Measurements from ENCODE around the gene FAM3C. TPM values are rescaled to one million over a fixed set of nuclear protein-coding genes. Genes with fewer than 3 reads are reported as not detected.

Gene FAM3C
- total and polyA plus RNA-seq, 10 of the 15 experiments (the other 5 are each of a cell fraction or from before 2014, with no cell fraction given) = 11.0 to 110 (median 27.8) TPM

DNA sequence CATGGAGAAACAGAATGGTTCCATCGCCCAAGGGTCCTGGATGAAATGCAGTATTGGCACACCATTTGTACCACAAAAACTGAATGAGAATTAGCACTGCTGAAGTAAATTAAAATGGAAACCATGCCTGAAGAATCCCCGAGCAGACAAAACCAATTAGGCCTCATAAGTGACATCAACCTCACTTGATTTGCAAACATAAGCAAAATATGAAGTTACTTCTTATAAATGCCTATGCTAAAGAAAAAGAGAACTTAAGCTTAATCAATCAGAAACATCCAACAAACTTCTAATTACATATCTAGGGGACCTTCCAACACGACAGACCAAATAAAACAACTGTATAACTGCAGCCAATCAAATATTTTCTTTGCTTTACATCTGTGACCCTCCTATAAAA, 4.4 kb downstream of the FAM3C start:
- ChIA-PET CTCF (interaction anchor here (0.9 to 12.1 kb wide), 6 partner anchors 8 to 156 kb away, joined by 4 to 87 read pairs (median 6); no protein-coding TSS in a partner anchor), POLR2A (interaction anchor here (0.7 to 2.6 kb wide), 8 partner anchors 11 to 441 kb away, joined by 3 to 17 read pairs (median 8); partner anchors contain the start of gene ING3), RAD21 (ENCODE audit: unreplicated experiment) (interaction anchor here (1.5 to 10.5 kb wide), 5 partner anchors 12 to 155 kb away, joined by 3 to 272 read pairs (median 28); no protein-coding TSS in a partner anchor), SMC1A (ENCODE audit: uncharacterized antibody, unreplicated experiment) (interaction anchor here (0.8 to 13.5 kb wide), 10 partner anchors 8 to 138 kb away, joined by 3 to 281 read pairs (median 4); no protein-coding TSS in a partner anchor)
- no peaks in the 10 kb centered on the region for H3K36me3 ChIP-seq (ENCODE audit: control insufficient read depth in 2 of 2, insufficient read depth in 2 of 2, low read length in 1 of 2)
- peaks cover 14% of the 10 kb centered on the region for H3K4me1 ChIP-seq (ENCODE audit: control insufficient read depth, insufficient read depth, low read length)
- in situ Hi-C loops (cut with MboI) (loop anchor here (25.0 kb wide), 1 partner anchor 979 kb away; no protein-coding TSS in a partner anchor), intact Hi-C loops (cut with micrococcal nuclease; ENCODE audit: unreplicated experiment) (no loop called here)
- H3K9me3 ChIP-seq (replicated peaks; ENCODE audit: control insufficient read depth, insufficient read depth, low read length) = peaks cover 1% of the 10 kb centered on the region; the same call in 1 of the 3 replicates
- DNase-seq (ENCODE audit: low read depth, low spot score) (no peak), FAIRE-seq (no peak), ATAC-seq (no peak)
- H3K27me3 ChIP-seq (replicated peaks in 1 of 2; ENCODE audit: control insufficient read depth in 2 of 2, insufficient read depth in 2 of 2, low read length in 1 of 2) = no peaks in the 10 kb centered on the region
- peaks cover 87% of the 10 kb centered on the region for H3K79me2 ChIP-seq (ENCODE audit: control insufficient read depth, insufficient read depth, low read length)
- WGBS (ENCODE audit: insufficient coverage, insufficient replicate concordance, low lambda C conversion rate, missing lambda C conversion rate) = 36% methylated on average over 3 of the region's 3 CpGs
- peak overlapping the region; percentile 67; the same call in 1 of the 2 replicates for H3K27ac ChIP-seq (ENCODE audit: control insufficient read depth, insufficient read depth)
- H4K20me1 ChIP-seq (ENCODE audit: control insufficient read depth, insufficient read depth) = no peaks in the 10 kb centered on the region
- peak overlapping the region; percentile 43 for H3K4me3 ChIP-seq
- 0 out of 2 replicates have a peak overlapping the region, but pooled peaks have one; percentile 4 for H2AFZ ChIP-seq (ENCODE audit: control insufficient read depth, low read depth, low read length)
- H3K9ac ChIP-seq (ENCODE audit: control insufficient read depth, insufficient read depth, low read length) = peak overlapping the region; percentile 9; the same call in 1 of the 2 replicates
- peak overlapping the region; percentile 85 for H3K4me2 ChIP-seq (ENCODE audit: control insufficient read depth, insufficient read depth)
- no TSS peak for BruUV-seq (replicated peaks)
- TF ChIP-seq SREBF1 (IDR thresholded peaks at IDR 0.05; ENCODE audit: low read length) (no peak), NKRF (conservative IDR thresholded peaks at IDR 0.05) (no peak), PML (IDR thresholded peaks at IDR 0.05; ENCODE audit: low read length) (no peak), SMAD1 (IDR thresholded peaks at IDR 0.05; ENCODE audit: low read depth, partially characterized antibody) (no peak), SP1 (IDR thresholded peaks at IDR 0.05; ENCODE audit: low read depth, low read length) (no peak), SMARCA5 (IDR thresholded peaks at IDR 0.05) (no peak), TAF1 (IDR thresholded peaks at IDR 0.05; ENCODE audit: borderline replicate concordance, low read depth, low read length) (no peak), KLF5 (IDR thresholded peaks at IDR 0.05; ENCODE audit: partially characterized antibody) (no peak)
- TF ChIP-seq, protein P1, sequence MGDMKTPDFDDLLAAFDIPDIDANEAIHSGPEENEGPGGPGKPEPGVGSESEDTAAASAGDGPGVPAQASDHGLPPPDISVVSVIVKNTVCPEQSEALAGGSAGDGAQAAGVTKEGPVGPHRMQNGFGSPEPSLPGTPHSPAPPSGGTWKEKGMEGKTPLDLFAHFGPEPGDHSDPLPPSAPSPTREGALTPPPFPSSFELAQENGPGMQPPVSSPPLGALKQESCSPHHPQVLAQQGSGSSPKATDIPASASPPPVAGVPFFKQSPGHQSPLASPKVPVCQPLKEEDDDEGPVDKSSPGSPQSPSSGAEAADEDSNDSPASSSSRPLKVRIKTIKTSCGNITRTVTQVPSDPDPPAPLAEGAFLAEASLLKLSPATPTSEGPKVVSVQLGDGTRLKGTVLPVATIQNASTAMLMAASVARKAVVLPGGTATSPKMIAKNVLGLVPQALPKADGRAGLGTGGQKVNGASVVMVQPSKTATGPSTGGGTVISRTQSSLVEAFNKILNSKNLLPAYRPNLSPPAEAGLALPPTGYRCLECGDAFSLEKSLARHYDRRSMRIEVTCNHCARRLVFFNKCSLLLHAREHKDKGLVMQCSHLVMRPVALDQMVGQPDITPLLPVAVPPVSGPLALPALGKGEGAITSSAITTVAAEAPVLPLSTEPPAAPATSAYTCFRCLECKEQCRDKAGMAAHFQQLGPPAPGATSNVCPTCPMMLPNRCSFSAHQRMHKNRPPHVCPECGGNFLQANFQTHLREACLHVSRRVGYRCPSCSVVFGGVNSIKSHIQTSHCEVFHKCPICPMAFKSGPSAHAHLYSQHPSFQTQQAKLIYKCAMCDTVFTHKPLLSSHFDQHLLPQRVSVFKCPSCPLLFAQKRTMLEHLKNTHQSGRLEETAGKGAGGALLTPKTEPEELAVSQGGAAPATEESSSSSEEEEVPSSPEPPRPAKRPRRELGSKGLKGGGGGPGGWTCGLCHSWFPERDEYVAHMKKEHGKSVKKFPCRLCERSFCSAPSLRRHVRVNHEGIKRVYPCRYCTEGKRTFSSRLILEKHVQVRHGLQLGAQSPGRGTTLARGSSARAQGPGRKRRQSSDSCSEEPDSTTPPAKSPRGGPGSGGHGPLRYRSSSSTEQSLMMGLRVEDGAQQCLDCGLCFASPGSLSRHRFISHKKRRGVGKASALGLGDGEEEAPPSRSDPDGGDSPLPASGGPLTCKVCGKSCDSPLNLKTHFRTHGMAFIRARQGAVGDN (IDR thresholded peaks at IDR 0.05) = no peak
- TF ChIP-seq, protein P2, sequence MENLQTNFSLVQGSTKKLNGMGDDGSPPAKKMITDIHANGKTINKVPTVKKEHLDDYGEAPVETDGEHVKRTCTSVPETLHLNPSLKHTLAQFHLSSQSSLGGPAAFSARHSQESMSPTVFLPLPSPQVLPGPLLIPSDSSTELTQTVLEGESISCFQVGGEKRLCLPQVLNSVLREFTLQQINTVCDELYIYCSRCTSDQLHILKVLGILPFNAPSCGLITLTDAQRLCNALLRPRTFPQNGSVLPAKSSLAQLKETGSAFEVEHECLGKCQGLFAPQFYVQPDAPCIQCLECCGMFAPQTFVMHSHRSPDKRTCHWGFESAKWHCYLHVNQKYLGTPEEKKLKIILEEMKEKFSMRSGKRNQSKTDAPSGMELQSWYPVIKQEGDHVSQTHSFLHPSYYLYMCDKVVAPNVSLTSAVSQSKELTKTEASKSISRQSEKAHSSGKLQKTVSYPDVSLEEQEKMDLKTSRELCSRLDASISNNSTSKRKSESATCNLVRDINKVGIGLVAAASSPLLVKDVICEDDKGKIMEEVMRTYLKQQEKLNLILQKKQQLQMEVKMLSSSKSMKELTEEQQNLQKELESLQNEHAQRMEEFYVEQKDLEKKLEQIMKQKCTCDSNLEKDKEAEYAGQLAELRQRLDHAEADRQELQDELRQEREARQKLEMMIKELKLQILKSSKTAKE (IDR thresholded peaks at IDR 0.05; ENCODE audit: low read depth, poor library complexity, severe bottlenecking) = no peak
- TF ChIP-seq, protein P3, sequence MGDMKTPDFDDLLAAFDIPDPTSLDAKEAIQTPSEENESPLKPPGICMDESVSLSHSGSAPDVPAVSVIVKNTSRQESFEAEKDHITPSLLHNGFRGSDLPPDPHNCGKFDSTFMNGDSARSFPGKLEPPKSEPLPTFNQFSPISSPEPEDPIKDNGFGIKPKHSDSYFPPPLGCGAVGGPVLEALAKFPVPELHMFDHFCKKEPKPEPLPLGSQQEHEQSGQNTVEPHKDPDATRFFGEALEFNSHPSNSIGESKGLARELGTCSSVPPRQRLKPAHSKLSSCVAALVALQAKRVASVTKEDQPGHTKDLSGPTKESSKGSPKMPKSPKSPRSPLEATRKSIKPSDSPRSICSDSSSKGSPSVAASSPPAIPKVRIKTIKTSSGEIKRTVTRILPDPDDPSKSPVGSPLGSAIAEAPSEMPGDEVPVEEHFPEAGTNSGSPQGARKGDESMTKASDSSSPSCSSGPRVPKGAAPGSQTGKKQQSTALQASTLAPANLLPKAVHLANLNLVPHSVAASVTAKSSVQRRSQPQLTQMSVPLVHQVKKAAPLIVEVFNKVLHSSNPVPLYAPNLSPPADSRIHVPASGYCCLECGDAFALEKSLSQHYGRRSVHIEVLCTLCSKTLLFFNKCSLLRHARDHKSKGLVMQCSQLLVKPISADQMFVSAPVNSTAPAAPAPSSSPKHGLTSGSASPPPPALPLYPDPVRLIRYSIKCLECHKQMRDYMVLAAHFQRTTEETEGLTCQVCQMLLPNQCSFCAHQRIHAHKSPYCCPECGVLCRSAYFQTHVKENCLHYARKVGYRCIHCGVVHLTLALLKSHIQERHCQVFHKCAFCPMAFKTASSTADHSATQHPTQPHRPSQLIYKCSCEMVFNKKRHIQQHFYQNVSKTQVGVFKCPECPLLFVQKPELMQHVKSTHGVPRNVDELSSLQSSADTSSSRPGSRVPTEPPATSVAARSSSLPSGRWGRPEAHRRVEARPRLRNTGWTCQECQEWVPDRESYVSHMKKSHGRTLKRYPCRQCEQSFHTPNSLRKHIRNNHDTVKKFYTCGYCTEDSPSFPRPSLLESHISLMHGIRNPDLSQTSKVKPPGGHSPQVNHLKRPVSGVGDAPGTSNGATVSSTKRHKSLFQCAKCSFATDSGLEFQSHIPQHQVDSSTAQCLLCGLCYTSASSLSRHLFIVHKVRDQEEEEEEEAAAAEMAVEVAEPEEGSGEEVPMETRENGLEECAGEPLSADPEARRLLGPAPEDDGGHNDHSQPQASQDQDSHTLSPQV (IDR thresholded peaks at IDR 0.05) = no peak

All from GM12878 (cell line).